Measurements from ENCODE around the gene FBXO21.
"Not testable (repeated sequence)": the region's sequence is repeated elsewhere in the genome, so short reads cannot be mapped to it uniquely, and the experiment has no call there.

The FBXO21 gene

DNA sequence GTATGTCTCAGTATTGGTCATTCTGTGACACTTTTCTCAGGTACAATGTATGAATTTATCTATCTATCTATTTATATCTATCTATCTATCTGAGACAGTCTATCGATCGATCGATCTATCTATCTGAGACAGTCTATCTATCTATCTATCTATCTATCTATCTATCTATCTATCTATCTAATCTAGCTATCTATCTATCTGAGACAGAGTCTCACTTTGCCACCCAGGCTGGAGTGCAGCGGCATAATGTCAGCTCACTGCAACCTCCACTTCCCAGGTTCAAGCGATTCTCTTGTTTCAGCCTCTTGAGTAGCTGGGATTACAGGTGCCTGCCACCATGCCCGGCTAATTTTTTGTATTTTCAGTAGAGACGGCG is 8.8 kb downstream of the FBXO21 start:
- not testable (repeated sequence) for H2BK15ac ChIP-seq (replicated peaks; ENCODE audit: low read depth); H3K27ac ChIP-seq (ENCODE audit: low read depth, low read length); H3K4ac ChIP-seq (ENCODE audit: low read depth, low read length); H3K56ac ChIP-seq (ENCODE audit: low read length); H2AK5ac ChIP-seq (ENCODE audit: low read length); H2BK5ac ChIP-seq (ENCODE audit: low read length); H4K8ac ChIP-seq (ENCODE audit: low read depth, low read length); H3K4me3 ChIP-seq (ENCODE audit: low read length); H2BK120ac ChIP-seq (ENCODE audit: low read depth, low read length); H3K27me3 ChIP-seq (ENCODE audit: insufficient read depth, low read length, poor library complexity); H3K79me1 ChIP-seq (ENCODE audit: low read length); H3K4me2 ChIP-seq (ENCODE audit: low read length); DNase-seq; H4K5ac ChIP-seq (ENCODE audit: low read length); H3K23ac ChIP-seq (ENCODE audit: low read length); H3K4me1 ChIP-seq (ENCODE audit: control insufficient read depth, low read depth, low read length); H3K18ac ChIP-seq (ENCODE audit: low read length); H3K9ac ChIP-seq (ENCODE audit: low read length); H3K79me2 ChIP-seq (ENCODE audit: control insufficient read depth, insufficient read depth, low read length); H3K36me3 ChIP-seq (ENCODE audit: control insufficient read depth, insufficient read depth, low read length)
- WGBS (ENCODE audit: extremely low coverage, insufficient coverage, low lambda C conversion rate) = no CpG with 5 or more reads among the region's 8 CpGs

GRCh38 chr12:117180758-117181467 is 9.4 kb downstream of the FBXO21 start:
- Histone ChIP-seq H3K36me3 (ENCODE audit: control insufficient read depth, insufficient read depth, low read length) (peaks cover 5% of the 10 kb centered on the region), H3K27ac (ENCODE audit: low read depth, low read length) (no peak overlapping the region), H3K27me3 (ENCODE audit: insufficient read depth, low read length, poor library complexity) (no peaks in the 10 kb centered on the region), H2BK5ac (ENCODE audit: low read length) (no peak overlapping the region), H2BK15ac (replicated peaks; ENCODE audit: low read depth) (no peak overlapping the region), H3K9ac (ENCODE audit: low read length) (no peak overlapping the region), H3K18ac (ENCODE audit: low read length) (no peak overlapping the region), H2BK120ac (ENCODE audit: low read depth, low read length) (no peak overlapping the region), H3K4me2 (ENCODE audit: low read length) (no peak overlapping the region), H3K56ac (ENCODE audit: low read length) (no peak overlapping the region), H3K79me2 (ENCODE audit: control insufficient read depth, insufficient read depth, low read length) (no peaks in the 10 kb centered on the region), H4K5ac (ENCODE audit: low read length) (no peak overlapping the region), H3K79me1 (ENCODE audit: low read length) (no peaks in the 10 kb centered on the region), H4K8ac (ENCODE audit: low read depth, low read length) (no peak overlapping the region), H3K4me3 (ENCODE audit: low read length) (no peak overlapping the region), H3K23ac (ENCODE audit: low read length) (no peak overlapping the region), H3K4me1 (ENCODE audit: control insufficient read depth, low read depth, low read length) (no peaks in the 10 kb centered on the region), H2AK5ac (ENCODE audit: low read length) (no peak overlapping the region), H3K4ac (ENCODE audit: low read depth, low read length) (no peak overlapping the region)
- DNase-seq = no peak
- WGBS (ENCODE audit: extremely low coverage, insufficient coverage, low lambda C conversion rate) = no CpG with 5 or more reads among the region's 4 CpGs

DNA sequence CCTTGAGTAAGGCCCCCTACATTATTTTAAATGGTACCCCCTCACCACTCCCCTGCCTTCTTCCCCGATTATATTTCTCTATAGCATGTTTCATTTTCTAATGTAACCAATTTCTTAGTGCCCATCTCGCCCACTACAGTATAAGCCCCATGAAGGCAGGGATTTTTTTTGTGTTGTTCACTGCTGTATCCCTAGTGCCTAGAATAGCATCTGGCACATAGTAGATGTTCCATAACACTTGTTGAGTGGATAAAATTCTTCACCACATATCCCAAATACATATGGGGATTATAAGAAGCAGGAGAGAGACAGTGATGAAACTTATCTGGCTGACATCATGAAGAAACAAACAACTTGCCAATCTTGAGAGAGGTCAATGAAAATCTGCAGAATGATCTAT is 11.5 kb downstream of the FBXO21 start:
- no peak overlapping the region for H3K9ac ChIP-seq (ENCODE audit: low read length)
- no peaks in the 10 kb centered on the region for H3K79me1 ChIP-seq (ENCODE audit: low read length)
- no peaks in the 10 kb centered on the region for H3K27me3 ChIP-seq (ENCODE audit: insufficient read depth, low read length, poor library complexity)
- no peak for DNase-seq
- H3K18ac ChIP-seq (ENCODE audit: low read length) = no peak overlapping the region
- H3K79me2 ChIP-seq (ENCODE audit: control insufficient read depth, insufficient read depth, low read length) = no peaks in the 10 kb centered on the region
- H4K5ac ChIP-seq (ENCODE audit: low read length) = no peak overlapping the region
- H3K4me1 ChIP-seq (ENCODE audit: control insufficient read depth, low read depth, low read length) = no peaks in the 10 kb centered on the region
- H3K23ac ChIP-seq (ENCODE audit: low read length) = no peak overlapping the region
- no peak overlapping the region for H2BK5ac ChIP-seq (ENCODE audit: low read length)
- no peak overlapping the region for H2BK120ac ChIP-seq (ENCODE audit: low read depth, low read length)
- no peak overlapping the region for H2AK5ac ChIP-seq (ENCODE audit: low read length)
- no peak overlapping the region for H3K4ac ChIP-seq (ENCODE audit: low read depth, low read length)
- H3K56ac ChIP-seq (ENCODE audit: low read length) = no peak overlapping the region
- no peak overlapping the region for H3K4me3 ChIP-seq (ENCODE audit: low read length)
- no peak overlapping the region for H4K8ac ChIP-seq (ENCODE audit: low read depth, low read length)
- no peak overlapping the region for H3K27ac ChIP-seq (ENCODE audit: low read depth, low read length)
- no peak overlapping the region for H2BK15ac ChIP-seq (replicated peaks; ENCODE audit: low read depth)
- WGBS (ENCODE audit: extremely low coverage, insufficient coverage, low lambda C conversion rate) = no CpG with 5 or more reads among the region's 2 CpGs
- H3K36me3 ChIP-seq (ENCODE audit: control insufficient read depth, insufficient read depth, low read length) = peaks cover 5% of the 10 kb centered on the region
- H3K4me2 ChIP-seq (ENCODE audit: low read length) = no peak overlapping the region

DNA sequence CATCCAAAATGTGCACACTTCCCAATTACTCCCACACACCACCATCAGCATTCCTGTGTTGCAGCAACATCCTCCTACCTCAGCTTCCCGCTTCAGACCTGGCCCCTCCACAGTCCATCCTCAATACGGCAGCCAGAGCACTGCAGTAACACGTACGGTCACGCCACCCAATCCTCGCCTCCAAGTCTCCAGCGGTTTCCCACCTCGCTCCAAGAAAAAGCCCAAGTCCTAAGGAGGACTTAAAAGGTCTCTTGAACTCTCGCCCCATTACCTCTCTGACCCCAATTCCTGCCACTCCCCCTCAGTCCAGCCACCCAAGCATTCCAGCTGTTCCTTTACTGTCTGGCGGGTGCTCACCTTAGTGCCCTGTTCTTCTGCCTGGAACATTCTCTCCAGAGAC is 12.0 kb downstream of the FBXO21 start:
- no peak overlapping the region for H4K8ac ChIP-seq (ENCODE audit: low read depth, low read length)
- no peak overlapping the region for H2BK5ac ChIP-seq (ENCODE audit: low read length)
- H3K27ac ChIP-seq (ENCODE audit: low read depth, low read length) = no peak overlapping the region
- no peaks in the 10 kb centered on the region for H3K79me2 ChIP-seq (ENCODE audit: control insufficient read depth, insufficient read depth, low read length)
- no peaks in the 10 kb centered on the region for H3K27me3 ChIP-seq (ENCODE audit: insufficient read depth, low read length, poor library complexity)
- H2BK120ac ChIP-seq (ENCODE audit: low read depth, low read length) = no peak overlapping the region
- no peak overlapping the region for H3K4me3 ChIP-seq (ENCODE audit: low read length)
- no peaks in the 10 kb centered on the region for H3K79me1 ChIP-seq (ENCODE audit: low read length)
- no peaks in the 10 kb centered on the region for H3K4me1 ChIP-seq (ENCODE audit: control insufficient read depth, low read depth, low read length)
- H3K9ac ChIP-seq (ENCODE audit: low read length) = no peak overlapping the region
- no peak overlapping the region for H3K4me2 ChIP-seq (ENCODE audit: low read length)
- no peak overlapping the region for H3K4ac ChIP-seq (ENCODE audit: low read depth, low read length)
- no peak overlapping the region for H4K5ac ChIP-seq (ENCODE audit: low read length)
- no CpG with 5 or more reads among the region's 10 CpGs for WGBS (ENCODE audit: extremely low coverage, insufficient coverage, low lambda C conversion rate)
- no peak overlapping the region for H3K56ac ChIP-seq (ENCODE audit: low read length)
- no peak overlapping the region for H2BK15ac ChIP-seq (replicated peaks; ENCODE audit: low read depth)
- DNase-seq = no peak
- no peak overlapping the region for H3K18ac ChIP-seq (ENCODE audit: low read length)
- H2AK5ac ChIP-seq (ENCODE audit: low read length) = no peak overlapping the region
- no peak overlapping the region for H3K23ac ChIP-seq (ENCODE audit: low read length)
- H3K36me3 ChIP-seq (ENCODE audit: control insufficient read depth, insufficient read depth, low read length) = peaks cover 5% of the 10 kb centered on the region

GRCh38 chr12:117172168-117172567 is 18.1 kb downstream of the FBXO21 start:
- H2BK120ac ChIP-seq (ENCODE audit: low read depth, low read length) = no peak overlapping the region
- no CpG with 5 or more reads among the region's 3 CpGs for WGBS (ENCODE audit: extremely low coverage, insufficient coverage, low lambda C conversion rate)
- DNase-seq = no peak
- no peak overlapping the region for H3K4me3 ChIP-seq (ENCODE audit: low read length)
- H3K4me2 ChIP-seq (ENCODE audit: low read length) = no peak overlapping the region
- H3K79me2 ChIP-seq (ENCODE audit: control insufficient read depth, insufficient read depth, low read length) = no peaks in the 10 kb centered on the region
- no peak overlapping the region for H3K4ac ChIP-seq (ENCODE audit: low read depth, low read length)
- H3K27me3 ChIP-seq (ENCODE audit: insufficient read depth, low read length, poor library complexity) = no peaks in the 10 kb centered on the region
- H4K8ac ChIP-seq (ENCODE audit: low read depth, low read length) = no peak overlapping the region
- no peaks in the 10 kb centered on the region for H3K79me1 ChIP-seq (ENCODE audit: low read length)
- no peak overlapping the region for H2AK5ac ChIP-seq (ENCODE audit: low read length)
- no peak overlapping the region for H3K23ac ChIP-seq (ENCODE audit: low read length)
- no peak overlapping the region for H3K56ac ChIP-seq (ENCODE audit: low read length)
- no peak overlapping the region for H4K5ac ChIP-seq (ENCODE audit: low read length)
- H3K18ac ChIP-seq (ENCODE audit: low read length) = no peak overlapping the region
- H3K4me1 ChIP-seq (ENCODE audit: control insufficient read depth, low read depth, low read length) = no peaks in the 10 kb centered on the region
- peaks cover 6% of the 10 kb centered on the region for H3K36me3 ChIP-seq (ENCODE audit: control insufficient read depth, insufficient read depth, low read length)
- H3K27ac ChIP-seq (ENCODE audit: low read depth, low read length) = no peak overlapping the region
- H2BK5ac ChIP-seq (ENCODE audit: low read length) = no peak overlapping the region
- no peak overlapping the region for H3K9ac ChIP-seq (ENCODE audit: low read length)
- H2BK15ac ChIP-seq (replicated peaks; ENCODE audit: low read depth) = no peak overlapping the region

Measured in mesendoderm (in vitro differentiated cells).